Left ventricle myocardium superior (tissue), 1 donor: ENCODE measurements around the gene SUPT4H1. TPM values are rescaled to one million over a fixed set of nuclear protein-coding genes. Genes with fewer than 3 reads are reported as not detected.
"Not testable (repeated sequence)": the region's sequence is repeated elsewhere in the genome, so short reads cannot be mapped to it uniquely, and the experiment has no call there.

Experiments
- ATAC-seq: fragments of 200-7000 bp; cut with Tn5 transposase; one replicate; pipeline ENCODE4 v1.9.1; 2020; ENCODE audit warnings: mild to moderate bottlenecking, moderate library complexity
- DNase-seq: peaks from one replicate; pipeline ENCODE4 v3.0.0-alpha.2; 2020
- intact Hi-C: fragments of 100-400 bp; cut with micrococcal nuclease; formaldehyde crosslinking; loops from one replicate; pipeline ENCODE4 v1.11.0; 2022
- total RNA-seq: library from RNA; stranded (reverse); fragmentation: NEBNext Ultra II Directional; extraction: Animal tissue kit (Norgen Biotek cat#: 25700); gene quantifications from one replicate; pipeline ENCODE4 v1.2.1, GENCODE V29; 2021
- donor health status: DM: no; HTN: yes; CAD: no; lungs with severe emphysema.

Gene SUPT4H1
- total RNA-seq, 1 donor from 2014 or later = 62.2 TPM

DNA sequence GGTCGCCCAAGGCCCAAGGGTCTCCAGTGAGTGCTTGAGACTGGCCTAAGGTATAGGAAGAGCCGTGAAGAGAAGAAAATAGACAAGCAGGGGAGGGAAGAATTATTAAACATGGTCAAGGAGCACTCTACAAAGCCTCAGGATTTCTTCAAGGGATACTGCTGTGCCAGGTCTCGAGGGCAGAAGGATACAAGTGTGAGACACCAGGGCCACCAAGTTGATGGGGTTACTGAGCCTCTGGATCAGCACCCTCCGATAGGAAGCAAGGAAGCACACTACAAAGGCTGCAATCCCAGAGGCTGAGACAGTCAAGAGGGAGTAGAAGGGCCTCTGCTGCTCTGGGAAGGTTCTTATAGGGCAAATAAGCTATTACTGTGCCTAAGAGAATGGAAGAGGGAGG is 6.5 kb downstream of the SUPT4H1 start:
- ATAC-seq = no peak
- intact Hi-C loops = no loop called here
- no peak for DNase-seq

DNA sequence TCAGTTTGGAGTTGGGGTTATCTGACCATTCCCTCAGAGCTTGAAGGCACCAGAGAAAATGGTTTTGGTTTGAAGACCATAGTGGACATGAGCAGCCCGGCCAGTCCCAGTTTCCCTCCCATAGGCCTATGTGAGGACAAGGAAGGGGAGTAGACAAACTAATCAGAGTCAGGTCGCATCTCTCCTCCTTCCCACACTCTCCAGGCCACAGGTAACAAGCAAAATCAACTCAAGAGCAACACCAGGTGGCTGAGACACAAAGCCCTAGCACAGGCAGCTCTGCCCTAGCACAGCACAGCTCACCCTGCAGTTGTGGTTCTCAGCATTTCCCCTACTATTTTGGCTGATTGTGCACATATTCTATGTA is 7.2 kb downstream of the SUPT4H1 start:
- no peak for DNase-seq
- peak; percentile 47 for ATAC-seq
- intact Hi-C loops = no loop called here

DNA sequence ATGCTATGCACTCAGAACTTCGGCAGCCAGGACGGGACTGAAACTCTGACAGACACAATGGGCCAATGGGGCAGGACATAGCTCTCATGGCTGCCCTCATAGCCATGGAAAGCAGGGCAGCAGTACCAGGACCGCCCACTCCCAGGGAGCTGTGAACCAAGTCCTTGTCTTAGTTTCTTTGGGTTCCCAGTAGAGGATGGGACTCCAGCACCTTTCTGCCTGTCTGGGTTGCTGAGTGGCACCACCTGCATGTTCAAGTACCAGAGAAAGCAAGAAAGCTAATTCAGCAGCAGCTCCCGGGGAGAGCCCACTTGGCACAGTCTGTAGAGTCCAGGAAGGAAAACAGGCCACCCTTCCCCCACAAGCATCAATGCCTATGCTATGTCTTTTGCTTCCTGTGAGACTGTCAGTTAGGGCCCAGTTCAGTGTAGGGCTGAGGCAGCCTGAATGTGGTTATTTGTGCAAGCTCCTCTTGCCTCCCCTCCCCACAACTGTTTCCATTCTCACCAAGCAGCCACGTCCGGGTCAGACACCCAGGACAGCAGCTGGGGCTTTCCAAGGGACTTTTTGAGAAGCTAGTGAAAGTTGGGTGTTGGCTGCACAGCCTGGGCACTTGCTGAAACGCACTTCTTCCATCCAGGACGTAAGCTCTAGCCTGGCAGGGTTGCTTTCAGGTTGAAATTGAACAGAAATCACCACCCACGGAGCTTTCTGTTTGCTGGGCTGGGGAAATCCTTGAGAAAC is 7.8 kb downstream of the SUPT4H1 start:
- intact Hi-C loops = no loop called here
- DNase-seq (no peak), ATAC-seq (peak; percentile 52)

DNA sequence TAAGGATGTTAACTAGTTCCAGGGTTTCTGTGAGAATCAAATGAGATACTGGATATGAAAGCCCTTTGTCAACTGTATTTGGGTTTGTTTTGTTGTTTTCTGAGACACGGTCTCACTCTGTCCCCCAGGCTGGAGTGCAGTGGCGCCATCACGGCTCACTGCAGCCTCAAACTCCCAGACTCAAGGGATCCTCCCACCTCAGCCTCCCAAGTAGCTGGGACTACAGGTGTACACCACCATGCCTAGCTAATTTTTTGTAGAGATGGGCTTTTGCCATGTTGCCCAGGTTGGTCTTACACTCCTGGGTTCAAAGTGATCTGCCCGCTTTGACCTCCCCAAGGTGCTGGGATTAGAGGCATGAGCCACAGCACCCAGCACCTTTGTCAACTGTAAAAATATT is 8.9 kb downstream of the SUPT4H1 start:
- DNase-seq = no peak
- intact Hi-C loops = no loop called here
- no peak for ATAC-seq

DNA sequence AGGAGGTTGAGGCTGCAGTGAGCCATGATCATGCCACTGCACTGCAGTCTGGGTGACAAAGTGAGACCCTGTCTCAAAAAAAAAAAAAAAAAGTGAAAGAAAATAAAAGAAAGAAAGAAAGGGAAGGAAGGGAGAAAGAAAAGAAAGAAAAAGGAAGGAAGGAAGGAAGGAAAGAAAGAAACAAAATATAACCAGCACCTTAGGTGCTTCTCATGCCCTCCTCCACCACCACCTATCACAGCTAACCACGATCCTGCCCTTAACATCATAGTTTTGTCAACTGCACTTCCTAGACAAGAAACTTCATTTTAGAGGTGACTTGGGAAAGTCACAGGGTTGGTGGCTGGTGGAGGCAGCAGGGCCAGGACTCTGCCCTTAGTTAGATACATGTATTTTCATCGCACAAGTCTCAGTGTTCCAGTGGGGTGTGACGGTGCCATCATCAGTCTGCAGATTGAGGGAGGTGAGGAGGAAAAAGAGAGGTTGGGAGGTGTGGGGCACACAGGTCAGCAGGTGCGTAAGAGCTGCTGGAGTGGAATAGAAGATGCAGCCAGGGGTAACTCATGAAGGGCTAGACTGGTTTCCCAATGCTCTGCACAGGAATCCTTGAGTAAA is 10.0 kb downstream of the SUPT4H1 start:
- ATAC-seq = no peak
- intact Hi-C loops = no loop called here
- no peak for DNase-seq

DNA sequence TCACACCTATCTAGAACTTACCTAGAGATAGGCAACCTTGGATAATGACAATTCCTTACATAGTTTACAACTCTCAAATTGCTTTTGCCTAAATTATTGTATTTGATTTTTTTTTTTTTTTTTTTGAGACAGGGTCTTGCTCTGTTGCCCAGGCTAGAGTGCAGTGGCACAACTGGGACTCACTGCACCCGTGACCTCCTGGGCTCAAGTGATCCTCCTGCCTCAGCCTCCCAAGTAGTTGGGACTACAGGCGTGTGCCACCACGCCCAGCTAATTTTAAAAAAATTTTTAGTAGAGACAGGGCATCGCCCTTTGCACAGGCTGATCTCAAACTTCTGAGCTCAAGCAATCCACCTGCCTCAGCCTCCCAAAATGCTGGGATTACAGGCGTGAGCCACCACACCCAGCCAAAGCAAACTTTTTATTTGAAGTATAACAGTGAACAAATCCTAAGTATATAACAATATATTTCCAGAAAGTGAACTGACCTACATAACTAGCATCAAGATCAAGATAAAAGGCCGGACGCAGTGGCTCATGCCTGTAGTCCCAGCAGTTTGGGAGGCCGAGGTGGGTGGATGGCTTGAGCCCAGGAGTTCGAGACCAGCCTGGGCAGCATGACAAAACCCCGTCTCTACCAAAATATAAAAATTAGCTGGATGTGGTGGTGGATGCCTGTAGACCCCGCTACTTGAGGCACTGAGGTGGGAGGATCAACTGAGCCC is 10.7 kb downstream of the SUPT4H1 start:
- ATAC-seq, DNase-seq, intact Hi-C loops: not testable (repeated sequence)

DNA sequence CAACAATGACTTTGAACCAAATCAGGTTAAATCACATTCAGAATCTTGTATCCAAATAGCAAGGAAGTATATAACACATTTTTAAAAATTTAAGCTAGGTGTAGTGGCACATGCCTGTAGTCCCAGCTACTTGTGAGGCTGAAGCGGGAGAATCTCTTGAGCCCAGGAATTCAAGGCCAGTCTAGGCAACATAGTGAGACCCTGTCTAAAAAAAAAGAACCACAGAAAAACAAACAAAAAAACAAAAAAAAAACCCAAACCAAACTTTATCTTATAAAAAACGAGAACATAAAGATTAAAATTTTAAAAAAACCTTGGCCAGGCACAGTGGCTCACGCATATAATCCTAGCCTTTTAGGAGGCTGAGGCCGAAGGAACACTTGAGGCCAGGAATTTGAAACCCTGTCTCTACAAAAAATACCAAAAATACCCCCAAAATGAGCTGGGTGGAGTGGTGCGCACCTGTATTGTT is 11.6 kb downstream of the SUPT4H1 start:
- DNase-seq (no peak), ATAC-seq (no peak)
- intact Hi-C loops = no loop called here

DNA sequence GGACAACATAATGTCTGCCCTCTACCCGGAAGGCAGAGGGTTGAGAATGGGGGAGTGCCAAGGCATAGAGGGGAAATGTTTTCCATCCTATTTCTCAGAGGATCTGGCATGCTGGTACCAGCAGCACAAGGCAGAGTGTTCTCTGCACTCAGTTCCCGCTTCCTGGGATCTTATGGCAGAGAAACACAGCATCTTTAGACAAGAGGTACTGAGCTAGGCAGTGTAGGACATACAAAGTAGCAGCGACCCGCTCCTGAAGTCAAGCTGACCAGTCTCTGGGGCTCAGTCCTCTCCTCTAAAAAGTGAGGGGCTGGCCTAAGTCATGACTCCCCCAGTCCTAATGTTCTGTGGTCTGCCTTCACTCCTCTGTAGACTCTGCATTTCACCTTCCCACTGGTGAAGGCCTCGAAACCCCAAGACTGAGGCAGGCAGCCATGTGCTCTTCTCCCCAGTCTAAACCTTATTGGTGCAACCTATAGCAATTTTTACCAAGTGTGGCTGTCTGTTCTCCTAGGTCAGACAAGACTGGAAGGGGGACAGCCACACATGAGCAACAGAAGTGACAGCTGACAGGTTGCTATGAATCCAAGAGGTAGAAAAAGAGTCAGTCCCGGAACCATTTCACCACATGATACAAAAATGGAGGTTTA is 12.1 kb downstream of the SUPT4H1 start:
- intact Hi-C loops = no loop called here
- no peak for ATAC-seq
- DNase-seq = no peak

DNA sequence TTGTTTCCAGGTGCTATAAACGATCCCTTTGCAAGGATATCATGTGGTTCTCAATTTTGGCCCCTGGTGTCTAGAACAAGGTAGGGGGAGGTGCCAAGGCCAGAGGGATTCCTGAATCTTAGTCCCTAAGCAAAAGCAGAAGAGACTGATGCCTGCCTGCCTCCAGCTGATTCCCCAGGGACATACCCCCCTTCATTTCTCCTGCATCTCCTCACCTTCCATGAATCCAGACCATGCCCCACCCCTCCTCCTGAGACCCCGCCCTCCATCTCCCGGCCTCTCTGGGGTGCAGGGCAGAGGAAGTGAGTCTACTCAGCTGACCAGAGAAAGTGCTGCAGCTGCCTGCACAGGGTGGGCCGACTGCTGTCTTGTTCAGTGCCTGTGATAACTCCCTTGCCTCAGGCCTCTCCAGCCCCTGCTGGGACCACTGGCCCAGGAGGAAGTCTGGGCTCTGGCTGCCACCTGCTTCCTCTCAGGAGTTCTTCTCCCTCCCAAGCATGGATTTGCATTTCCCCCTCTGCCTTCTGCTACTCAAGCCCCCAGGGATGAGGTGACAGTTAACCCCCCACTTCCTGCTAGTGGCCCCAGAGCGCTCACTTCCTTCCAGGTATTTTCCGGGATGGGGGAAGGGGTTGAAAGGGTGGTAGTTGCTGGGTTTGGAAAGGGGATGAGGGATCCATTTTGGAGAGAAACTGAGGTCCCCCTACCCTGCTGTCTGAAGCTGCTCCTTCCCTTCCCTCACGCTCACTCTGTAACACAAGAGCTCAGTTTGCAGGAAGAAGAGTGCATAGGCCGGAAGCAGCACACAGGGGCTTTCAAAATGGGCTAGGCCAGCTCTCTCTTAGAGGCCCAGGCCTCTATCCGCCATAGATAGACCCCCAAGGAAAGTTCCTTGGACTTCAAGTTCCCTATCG is 12.9 kb downstream of the SUPT4H1 start:
- intact Hi-C loops = no loop called here
- ATAC-seq (peak; percentile 65), DNase-seq (peak; percentile 64)

DNA sequence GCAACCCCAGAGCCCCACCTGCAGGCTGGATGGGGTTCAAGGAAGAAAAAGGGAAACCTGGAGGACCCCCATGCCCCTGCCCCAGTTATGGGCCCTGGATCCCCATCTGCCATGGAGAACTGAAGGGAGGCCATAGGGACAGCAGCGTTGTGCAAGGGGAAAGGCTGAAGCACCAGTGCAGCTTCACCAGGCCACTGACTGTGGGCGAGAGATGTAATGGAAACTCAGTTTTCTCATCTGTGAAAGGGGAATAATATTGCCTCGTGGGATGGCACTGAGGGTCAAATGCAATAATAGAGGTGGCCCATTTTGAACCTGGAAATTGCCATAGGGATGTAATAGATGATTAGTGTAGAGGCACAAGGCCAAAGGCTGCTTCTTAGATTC is 13.6 kb downstream of the SUPT4H1 start:
- intact Hi-C loops = no loop called here
- no peak for DNase-seq
- no peak for ATAC-seq

DNA sequence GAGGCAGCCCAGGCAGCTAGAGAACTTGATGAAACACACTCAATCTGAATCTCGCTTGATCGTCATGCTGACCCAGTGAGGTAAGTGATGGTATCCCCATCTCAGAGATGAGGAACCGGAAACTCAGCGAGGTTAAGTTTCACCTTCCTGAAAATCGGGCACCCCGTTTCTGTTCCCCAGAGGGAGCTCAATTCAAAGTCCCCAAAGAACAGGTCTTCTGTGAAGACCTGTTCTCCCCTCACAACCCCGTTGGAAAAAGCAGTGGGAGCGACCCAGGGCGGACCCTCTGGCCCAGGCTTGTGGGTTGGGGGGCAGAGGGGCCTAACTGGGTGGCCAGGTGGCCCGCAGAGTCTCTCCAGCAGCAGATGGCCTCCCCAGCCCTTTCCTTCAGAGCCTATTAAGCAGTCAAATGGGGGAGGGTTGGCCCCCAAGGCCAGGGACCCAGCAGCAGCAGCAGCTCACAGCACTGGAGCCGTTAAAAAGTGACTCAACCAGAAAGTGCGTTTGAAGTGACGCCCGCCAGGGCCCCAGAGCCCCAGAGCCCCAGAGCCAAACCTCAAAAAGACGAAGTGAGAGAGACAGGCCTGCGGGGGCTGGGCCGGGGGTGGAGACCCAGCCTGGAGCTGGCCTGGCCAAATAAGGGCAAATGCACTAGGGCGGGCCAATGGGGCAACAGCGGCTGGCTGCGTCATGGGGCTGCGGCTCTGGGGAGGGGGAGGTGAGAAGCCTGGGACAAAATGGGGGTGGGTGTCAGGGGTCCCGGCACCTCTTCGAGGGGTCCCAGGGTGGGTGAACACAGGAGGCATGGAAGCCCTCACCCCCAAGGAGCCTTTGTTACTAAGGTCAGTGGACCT is 14.2 kb downstream of the SUPT4H1 start:
- DNase-seq = peak; percentile 83
- ATAC-seq = peak; percentile 81
- intact Hi-C loops = no loop called here

DNA sequence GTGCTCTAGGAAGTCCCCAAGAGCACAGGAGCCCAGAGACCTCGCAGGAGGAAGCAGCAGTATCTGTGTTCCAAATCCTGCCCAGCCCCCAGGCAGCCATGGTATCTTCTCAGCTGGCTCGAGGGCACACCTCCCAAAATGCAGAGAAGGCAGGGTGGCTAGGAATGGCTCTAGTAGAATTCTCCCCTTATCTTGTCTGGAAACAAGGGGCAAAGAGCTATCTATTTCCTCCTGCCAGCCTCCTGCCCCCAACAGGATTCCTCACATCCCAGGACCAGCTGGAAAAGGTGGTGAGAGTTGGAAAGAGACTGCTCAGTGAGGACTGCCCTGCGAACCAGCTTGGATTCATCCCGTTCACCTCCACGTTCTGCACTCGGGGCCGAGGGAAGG is 14.8 kb downstream of the SUPT4H1 start:
- intact Hi-C loops = no loop called here
- ATAC-seq (no peak), DNase-seq (no peak)

DNA sequence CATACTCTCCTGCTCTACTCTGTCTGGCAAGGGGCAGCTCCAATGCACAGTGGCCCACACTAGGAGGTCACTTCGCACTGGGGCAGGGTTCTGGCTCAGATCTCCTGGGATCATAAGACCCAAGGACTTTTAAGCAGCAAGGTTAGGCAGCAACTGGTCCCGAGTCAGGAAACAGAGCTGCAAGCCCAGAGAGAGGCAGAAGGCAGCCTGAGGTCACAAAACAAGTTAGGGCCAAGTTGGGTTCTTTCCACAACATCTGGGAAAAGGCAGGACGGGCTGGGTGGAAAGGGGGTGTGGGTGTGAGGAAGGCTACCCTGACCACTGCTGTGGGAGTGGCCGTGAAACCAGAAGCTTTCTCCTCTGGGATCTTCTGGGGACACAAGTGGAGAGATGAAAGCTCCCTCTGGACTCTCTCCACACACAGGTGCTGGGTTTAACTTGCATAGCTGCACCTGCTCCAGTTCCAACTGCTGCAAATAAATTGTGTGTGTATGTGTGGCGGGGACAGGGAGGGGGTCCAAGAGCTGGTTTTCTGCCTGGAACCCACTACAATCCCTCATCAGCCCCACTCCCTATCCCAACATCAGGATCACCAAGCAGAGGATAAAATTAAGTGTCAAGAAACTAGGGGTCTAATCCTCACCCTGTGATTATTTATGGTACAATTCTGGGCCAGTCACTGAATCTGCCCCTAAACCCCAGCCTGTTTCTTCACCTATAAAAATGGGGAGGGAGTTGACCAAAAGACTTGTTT is 15.4 kb downstream of the SUPT4H1 start:
- peak; percentile 46 for ATAC-seq

DNA sequence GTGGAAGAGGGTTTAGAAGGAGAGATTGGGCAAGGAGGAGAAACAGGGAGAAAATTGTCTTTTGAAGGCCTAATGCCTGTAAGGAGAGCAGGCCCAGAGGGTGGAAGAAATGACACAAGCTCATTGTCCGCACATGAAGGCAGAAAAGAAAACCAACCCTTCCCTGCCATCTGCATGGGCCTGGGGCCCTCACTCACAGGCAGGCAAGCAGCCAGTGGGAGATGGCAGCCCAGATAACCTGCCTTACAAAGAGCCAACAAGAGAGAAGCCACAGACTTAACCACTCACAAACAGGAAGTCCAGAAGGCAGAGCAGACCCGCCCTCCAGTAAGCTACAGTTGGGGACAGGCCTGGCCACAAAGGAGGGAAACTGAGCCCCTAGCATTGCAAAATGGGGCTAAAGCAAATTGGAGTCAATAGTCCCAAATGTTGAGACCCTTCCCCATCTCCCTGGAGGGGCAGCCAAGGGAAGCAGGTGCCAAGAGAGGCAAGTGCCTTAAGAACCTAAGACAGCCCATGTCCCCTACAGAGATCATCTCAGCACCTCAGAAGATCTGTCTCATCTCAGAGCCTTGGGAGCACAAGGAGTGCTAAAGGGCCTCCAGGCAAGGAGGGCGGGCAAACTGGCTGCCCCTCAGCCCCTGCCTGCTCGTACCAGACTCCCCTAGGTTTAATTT is 16.1 kb downstream of the SUPT4H1 start:
- no peak for DNase-seq
- no peak for ATAC-seq
- intact Hi-C loops = no loop called here

More for the DNA sequence above, 15.4 kb downstream of the SUPT4H1 start:
- intact Hi-C loops = no loop called here
- no peak for DNase-seq

DNA sequence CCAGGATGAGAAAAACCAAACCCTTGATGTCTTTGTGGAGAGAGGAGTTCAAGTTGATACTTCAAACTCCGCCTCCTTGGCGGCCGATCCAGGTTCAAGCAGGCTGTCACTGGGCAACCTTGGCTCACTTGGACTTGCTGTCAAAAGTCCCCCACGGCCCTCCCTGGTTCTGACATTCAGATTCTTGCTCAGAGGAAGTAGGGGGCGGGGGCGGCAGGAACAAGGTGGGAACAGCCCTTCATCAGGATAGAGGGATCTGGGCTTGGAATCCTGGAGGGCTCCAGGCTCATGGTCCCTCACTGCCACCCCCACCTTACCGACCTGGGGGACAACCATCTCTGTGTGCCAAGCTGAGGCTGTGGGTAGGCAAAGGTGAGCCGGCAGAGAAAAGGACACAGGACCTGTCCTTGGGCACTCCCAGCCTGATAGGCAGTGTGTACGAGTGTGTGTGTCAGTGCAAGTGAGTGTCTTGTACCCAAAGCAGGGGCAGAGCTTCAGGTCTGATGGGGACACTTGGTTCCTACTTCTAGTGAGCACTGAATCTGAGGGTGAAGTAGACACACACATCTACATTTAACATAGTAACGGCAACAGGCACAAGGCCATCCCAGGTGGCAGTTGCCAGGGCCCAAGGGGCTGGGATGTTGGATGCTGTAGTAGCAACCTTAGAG is 16.8 kb downstream of the SUPT4H1 start:
- DNase-seq (no peak), ATAC-seq (no peak)
- intact Hi-C loops = no loop called here

DNA sequence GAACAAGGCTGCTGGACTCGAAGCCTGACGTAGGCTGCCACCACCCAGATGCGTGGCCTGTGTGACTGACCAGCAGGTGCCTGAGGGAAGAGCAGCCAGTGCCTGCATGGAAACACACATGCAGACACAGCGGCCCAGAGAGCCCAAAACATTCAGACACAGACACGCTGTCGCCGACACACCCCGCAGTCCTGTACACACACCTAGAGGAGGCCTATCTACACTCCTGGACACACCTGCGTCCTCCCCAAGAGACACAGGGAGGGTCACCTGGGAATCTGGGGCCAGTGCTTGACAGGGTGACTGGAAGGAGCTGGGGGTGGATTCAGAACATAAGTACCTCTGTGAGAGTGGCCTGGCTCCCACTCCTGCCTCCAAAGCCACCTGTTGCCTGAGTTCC is 17.3 kb downstream of the SUPT4H1 start:
- intact Hi-C loops = loop anchor here (5.0 kb wide), 1 partner anchor 93 kb away; no protein-coding TSS in a partner anchor
- DNase-seq (no peak), ATAC-seq (no peak)
